GM21423 (cell line): ENCODE data around the gene UBE2L5.

Experiments used
- ATAC-seq: cut with Tn5 transposase; IDR thresholded peaks from one replicate; pipeline ENCODE4 v1.9.1; 2021; ENCODE audit warnings: mild to moderate bottlenecking, moderate library complexity; ENCODE audit not compliant: unreplicated experiment

Gene UBE2L5

DNA sequence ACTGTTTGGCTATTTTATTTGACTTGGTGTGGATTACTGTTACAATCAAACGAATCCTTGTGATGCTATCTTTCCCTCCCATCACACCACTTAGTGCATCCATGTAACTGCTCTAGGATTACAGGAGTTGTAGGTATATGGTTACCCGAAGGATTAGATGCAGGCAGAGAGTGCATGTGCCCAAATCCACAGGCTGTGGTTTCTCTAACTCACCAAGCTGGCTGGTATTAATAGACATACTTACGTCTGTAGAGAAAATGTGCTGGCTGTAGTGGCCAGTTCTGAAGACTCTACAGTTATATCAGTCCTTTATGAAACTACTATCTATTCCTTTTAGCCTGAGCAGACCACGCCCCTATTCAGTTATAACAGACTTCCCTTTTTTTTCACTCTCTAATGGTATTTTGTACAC, 44.6 kb downstream of the UBE2L5 start:
- ATAC-seq, result no peak

DNA sequence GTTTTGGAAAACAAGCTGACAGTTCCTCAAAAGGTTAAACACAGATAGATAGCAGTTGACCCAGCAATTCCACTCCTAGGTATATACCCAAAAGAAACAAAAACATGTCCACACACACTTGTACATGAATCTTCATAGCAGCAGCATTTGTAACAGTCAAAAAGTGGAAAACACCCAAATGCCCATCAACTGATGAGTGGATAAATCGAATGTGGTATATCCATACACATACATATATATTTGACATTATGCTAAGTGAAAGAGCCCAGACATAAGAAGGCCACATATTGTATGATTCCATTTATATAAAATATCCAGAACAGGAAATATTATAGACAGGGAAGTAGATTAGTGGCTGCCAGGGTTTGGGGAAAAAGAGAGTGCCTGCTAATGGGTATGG, 51.4 kb downstream of the UBE2L5 start:
- no peak for ATAC-seq

DNA sequence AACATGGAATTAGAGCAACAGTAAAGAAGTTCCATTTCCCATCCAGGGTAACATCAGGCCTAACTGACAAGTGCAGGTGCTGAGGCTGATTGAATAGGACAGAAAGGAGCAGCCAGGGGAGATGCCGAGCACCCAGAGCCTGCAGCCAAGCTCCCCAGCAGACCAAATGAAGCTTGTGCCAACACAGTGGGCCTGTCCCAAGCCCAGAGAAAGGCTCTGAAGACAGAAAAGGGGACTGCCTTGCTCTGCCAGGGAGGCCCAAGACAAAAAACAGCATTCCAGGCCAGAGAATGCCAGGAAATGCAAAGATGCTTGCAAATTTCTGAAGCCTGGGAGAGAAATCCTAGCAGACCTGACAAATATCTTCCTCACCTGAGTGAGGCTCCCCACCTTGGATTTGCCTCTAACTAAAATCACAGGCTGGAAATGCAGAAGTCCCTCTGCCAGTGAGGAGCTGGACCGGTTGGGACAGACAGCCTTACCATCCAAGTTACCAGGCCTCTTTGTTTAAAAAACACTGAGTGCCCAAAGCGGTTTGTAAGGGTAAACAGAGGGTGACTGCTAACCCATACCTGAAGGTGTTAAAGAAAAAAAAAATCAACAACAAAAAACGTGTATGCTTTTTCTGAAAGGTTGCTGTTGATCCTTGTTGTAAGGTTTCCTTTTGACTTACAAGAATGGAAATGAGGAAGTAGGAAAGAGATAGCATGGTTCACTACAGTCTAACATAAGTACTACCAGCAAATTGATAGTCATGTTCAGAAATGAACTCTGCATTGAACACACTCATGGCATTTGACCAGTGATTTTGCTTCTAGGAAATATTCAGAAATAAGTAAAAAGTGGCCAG, 55.3 kb downstream of the UBE2L5 start:
- ATAC-seq, result peak; percentile 90
